Ishikawa (cell line): ENCODE measurements around the gene NEGR1.

Experiments
- CEBPB ChIP-seq: IDR thresholded peaks from 2 replicates; pipeline ENCODE4 v1.6.1; 2012
- CREB1 ChIP-seq: IDR thresholded peaks from 2 replicates; pipeline ENCODE4 v1.6.1; 2012; ENCODE audit warnings: low read depth
- EP300 ChIP-seq: IDR thresholded peaks from 2 replicates; pipeline ENCODE4 v1.6.1; 2012; ENCODE audit warnings: borderline replicate concordance
- FOXM1 ChIP-seq: IDR thresholded peaks from 2 replicates; pipeline ENCODE4 v1.6.1; 2012; ENCODE audit warnings: low read depth, borderline replicate concordance
- NFIC ChIP-seq: IDR thresholded peaks from 2 replicates; pipeline ENCODE4 v1.6.1; 2012
- TAF1 ChIP-seq: IDR thresholded peaks from 2 replicates; pipeline ENCODE4 v1.6.1; 2012; ENCODE audit warnings: low read depth, mild to moderate bottlenecking
- TCF12 ChIP-seq: IDR thresholded peaks from 2 replicates; pipeline ENCODE4 v1.6.1; 2012; ENCODE audit warnings: low read depth
- YY1 ChIP-seq: IDR thresholded peaks from 2 replicates; pipeline ENCODE4 v1.6.1; 2012; ENCODE audit warnings: low read depth
- ZBTB7A ChIP-seq: IDR thresholded peaks from 2 replicates; pipeline ENCODE4 v1.6.1; 2012; ENCODE audit warnings: low read depth
- TF ChIP-seq, protein P1 (sequence below): IDR thresholded peaks from 2 replicates; pipeline ENCODE4 v1.6.1; 2012; ENCODE audit warnings: low read depth, mild to moderate bottlenecking
- TF ChIP-seq, protein P2 (sequence below): IDR thresholded peaks from 2 replicates; pipeline ENCODE4 v1.6.1; 2012

- no peak for TF ChIP-seq EP300
- TF ChIP-seq FOXM1: no peak
- no peak for TF ChIP-seq TAF1
- TF ChIP-seq ZBTB7A: no peak
- no peak for TF ChIP-seq CEBPB
- TF ChIP-seq YY1: no peak
- TF ChIP-seq, protein P1, sequence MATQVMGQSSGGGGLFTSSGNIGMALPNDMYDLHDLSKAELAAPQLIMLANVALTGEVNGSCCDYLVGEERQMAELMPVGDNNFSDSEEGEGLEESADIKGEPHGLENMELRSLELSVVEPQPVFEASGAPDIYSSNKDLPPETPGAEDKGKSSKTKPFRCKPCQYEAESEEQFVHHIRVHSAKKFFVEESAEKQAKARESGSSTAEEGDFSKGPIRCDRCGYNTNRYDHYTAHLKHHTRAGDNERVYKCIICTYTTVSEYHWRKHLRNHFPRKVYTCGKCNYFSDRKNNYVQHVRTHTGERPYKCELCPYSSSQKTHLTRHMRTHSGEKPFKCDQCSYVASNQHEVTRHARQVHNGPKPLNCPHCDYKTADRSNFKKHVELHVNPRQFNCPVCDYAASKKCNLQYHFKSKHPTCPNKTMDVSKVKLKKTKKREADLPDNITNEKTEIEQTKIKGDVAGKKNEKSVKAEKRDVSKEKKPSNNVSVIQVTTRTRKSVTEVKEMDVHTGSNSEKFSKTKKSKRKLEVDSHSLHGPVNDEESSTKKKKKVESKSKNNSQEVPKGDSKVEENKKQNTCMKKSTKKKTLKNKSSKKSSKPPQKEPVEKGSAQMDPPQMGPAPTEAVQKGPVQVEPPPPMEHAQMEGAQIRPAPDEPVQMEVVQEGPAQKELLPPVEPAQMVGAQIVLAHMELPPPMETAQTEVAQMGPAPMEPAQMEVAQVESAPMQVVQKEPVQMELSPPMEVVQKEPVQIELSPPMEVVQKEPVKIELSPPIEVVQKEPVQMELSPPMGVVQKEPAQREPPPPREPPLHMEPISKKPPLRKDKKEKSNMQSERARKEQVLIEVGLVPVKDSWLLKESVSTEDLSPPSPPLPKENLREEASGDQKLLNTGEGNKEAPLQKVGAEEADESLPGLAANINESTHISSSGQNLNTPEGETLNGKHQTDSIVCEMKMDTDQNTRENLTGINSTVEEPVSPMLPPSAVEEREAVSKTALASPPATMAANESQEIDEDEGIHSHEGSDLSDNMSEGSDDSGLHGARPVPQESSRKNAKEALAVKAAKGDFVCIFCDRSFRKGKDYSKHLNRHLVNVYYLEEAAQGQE: no peak
- TF ChIP-seq, protein P2, sequence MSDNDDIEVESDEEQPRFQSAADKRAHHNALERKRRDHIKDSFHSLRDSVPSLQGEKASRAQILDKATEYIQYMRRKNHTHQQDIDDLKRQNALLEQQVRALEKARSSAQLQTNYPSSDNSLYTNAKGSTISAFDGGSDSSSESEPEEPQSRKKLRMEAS: no peak
- TF ChIP-seq NFIC: no peak
- TF ChIP-seq TCF12: no peak
- TF ChIP-seq CREB1: no peak
Measured at GRCh38 chr1:71786218-71786617, 496.1 kb downstream of the NEGR1 start.
